Upper lobe of right lung (tissue), 1 donor: ENCODE measurements around the gene HOXA7. TPM values are rescaled to one million over a fixed set of nuclear protein-coding genes. Genes with fewer than 3 reads are reported as not detected.

Experiments
- ATAC-seq: fragments of 200-7000 bp; cut with Tn5 transposase; one replicate; pipeline ENCODE4 v1.9.1; 2020; ENCODE audit warnings: mild to moderate bottlenecking, moderate library complexity
- DNase-seq: peaks from one replicate; pipeline ENCODE4 v3.0.0-alpha.2; 2020
- H3K27ac ChIP-seq: fragments of 200-600 bp; one replicate; pipeline ENCODE4 v1.8.0; 2022
- H3K27me3 ChIP-seq: fragments of 200-600 bp; one replicate; pipeline ENCODE4 v1.8.0; 2022; ENCODE audit warnings: mild to moderate bottlenecking
- H3K36me3 ChIP-seq: fragments of 200-600 bp; one replicate; pipeline ENCODE4 v1.8.0; 2022
- H3K4me1 ChIP-seq: fragments of 200-600 bp; one replicate; pipeline ENCODE4 v1.8.0; 2022
- H3K4me3 ChIP-seq: fragments of 200-600 bp; one replicate; pipeline ENCODE4 v1.8.0; 2022; ENCODE audit warnings: mild to moderate bottlenecking
- H3K9me3 ChIP-seq: fragments of 200-600 bp; one replicate; pipeline ENCODE4 v1.8.0; 2022
- CTCF ChIP-seq: fragments of 200-600 bp; IDR thresholded peaks from one replicate; pipeline ENCODE4 v1.8.0; 2022; ENCODE audit warnings: antibody characterized with exemption
- intact Hi-C: fragments of 100-400 bp; cut with DNase I; formaldehyde crosslinking; loops from one replicate; pipeline ENCODE4 v1.11.0; 2022
- long read RNA-seq: library from polyadenylated mRNA; unstranded; transcript quantifications from one replicate; pipeline ENCODE4 v2.0.0, GENCODE V29; 2021
- total RNA-seq: library from RNA; stranded (reverse); fragmentation: NEBNext Ultra II Directional; extraction: Animal tissue kit (Norgen Biotek cat#: 25700); gene quantifications from one replicate; pipeline ENCODE4 v1.2.1, GENCODE V29; 2021
- donor health status: DM: no; HTN: yes; CAD: no; lungs with severe emphysema.

Gene HOXA7
- 2.9 TPM for total RNA-seq
- long read RNA-seq, transcript HOXA7-201 (2 exons, 2,018 nt): major isoform, 5 of 5 reads
- long read RNA-seq, partial matches to known transcripts: 0 of 5 reads
- long read RNA-seq, other reads (novel, unspliced or antisense): 0 of 5 reads

- peaks cover 28% of the 10 kb centered on the region for H3K4me1 ChIP-seq
- H3K4me3 ChIP-seq: peak within 1 kb of the TSS; percentile 55
- peaks cover 91% of the 10 kb centered on the region for H3K27me3 ChIP-seq
- H3K9me3 ChIP-seq: no peaks in the 10 kb centered on the region
- DNase-seq: peak; percentile 73
- no peak for ATAC-seq
- H3K36me3 ChIP-seq: no peaks in the 10 kb centered on the region
- TF ChIP-seq CTCF: no peak
- peak within 1 kb of the TSS; percentile 79 for H3K27ac ChIP-seq
- intact Hi-C loops: loop anchor here (5.0 kb wide), 1 partner anchor 784 kb away; no protein-coding TSS in a partner anchor
These were observed at the start of gene HOXA7 for GRCh38 chr7:27156508-27156898. Gene HOXA7, minus strand, starts transcription at chr7:27156675. Its CDS starts 130 bp downstream, at chr7:27156545.

- DNase-seq: peak; percentile 48
- H3K27me3 ChIP-seq: peaks cover 99% of the 10 kb centered on the region
- no peaks in the 10 kb centered on the region for H3K9me3 ChIP-seq
- no peaks in the 10 kb centered on the region for H3K36me3 ChIP-seq
- intact Hi-C loops: loop anchor here (10.0 kb wide), 2 partner anchors 369 to 709 kb away; no protein-coding TSS in a partner anchor
- H3K4me3 ChIP-seq: no peak overlapping the region
- TF ChIP-seq CTCF: no peak
- H3K27ac ChIP-seq: no peak overlapping the region
- peaks cover 22% of the 10 kb centered on the region for H3K4me1 ChIP-seq
- ATAC-seq: no peak
These were observed 49.1 kb upstream of the HOXA7 start for GRCh38 chr7:27205325-27206280.

GRCh38 chr7:27204851-27205322 lies 48.4 kb upstream of the HOXA7 start:
- H3K27ac ChIP-seq: no peak overlapping the region
- peak; percentile 64 for DNase-seq
- H3K4me1 ChIP-seq: peaks cover 24% of the 10 kb centered on the region
- no peak overlapping the region for H3K4me3 ChIP-seq
- H3K9me3 ChIP-seq: no peaks in the 10 kb centered on the region
- peak; percentile 10 for ATAC-seq
- peaks cover 99% of the 10 kb centered on the region for H3K27me3 ChIP-seq
- TF ChIP-seq CTCF: no peak
- H3K36me3 ChIP-seq: no peaks in the 10 kb centered on the region
- intact Hi-C loops: loop anchor here (10.0 kb wide), 2 partner anchors 370 to 710 kb away; no protein-coding TSS in a partner anchor

GRCh38 chr7:27203964-27204594 lies 47.6 kb upstream of the HOXA7 start:
- no peak overlapping the region for H3K4me3 ChIP-seq
- intact Hi-C loops: loop anchor here (10.0 kb wide), 2 partner anchors 371 to 711 kb away; no protein-coding TSS in a partner anchor
- H3K9me3 ChIP-seq: no peaks in the 10 kb centered on the region
- DNase-seq (no peak), ATAC-seq (no peak)
- peaks cover 24% of the 10 kb centered on the region for H3K4me1 ChIP-seq
- peaks cover 94% of the 10 kb centered on the region for H3K27me3 ChIP-seq
- TF ChIP-seq CTCF: no peak
- H3K27ac ChIP-seq: no peak overlapping the region
- H3K36me3 ChIP-seq: no peaks in the 10 kb centered on the region

GRCh38 chr7:27203365-27203953 lies 47.0 kb upstream of the HOXA7 start:
- Histone ChIP-seq H3K27me3 (peaks cover 95% of the 10 kb centered on the region), H3K27ac (no peak overlapping the region), H3K4me1 (peaks cover 24% of the 10 kb centered on the region), H3K9me3 (no peaks in the 10 kb centered on the region), H3K36me3 (no peaks in the 10 kb centered on the region), H3K4me3 (no peak overlapping the region)
- intact Hi-C loops: loop anchor here (10.0 kb wide), 2 partner anchors 371 to 711 kb away; no protein-coding TSS in a partner anchor
- ATAC-seq (no peak), DNase-seq (no peak)
- no peak for TF ChIP-seq CTCF
